ENCODE measurements around the gene SPNS2.

The SPNS2 gene

DNA sequence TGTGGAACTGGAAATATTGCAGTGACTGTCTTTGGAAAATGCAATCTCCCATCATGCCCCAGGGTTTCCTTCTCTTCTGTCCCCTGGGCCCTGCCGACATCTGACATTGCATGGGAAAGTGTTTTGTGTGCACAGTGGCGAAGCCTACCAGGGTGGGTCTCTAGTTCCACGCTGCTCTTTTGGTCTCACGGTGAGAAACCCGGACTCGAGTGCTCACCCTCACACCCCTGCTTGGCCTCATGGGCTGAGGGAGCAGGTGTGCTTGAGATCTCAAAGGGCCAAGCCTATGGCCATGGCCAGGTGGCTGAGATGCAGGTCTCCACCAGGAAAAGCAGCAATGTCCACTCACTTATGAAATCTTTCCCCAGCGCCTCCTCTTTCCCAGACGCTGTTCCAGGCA is 32.9 kb upstream of the SPNS2 start:
- TF ChIP-seq, protein P1, sequence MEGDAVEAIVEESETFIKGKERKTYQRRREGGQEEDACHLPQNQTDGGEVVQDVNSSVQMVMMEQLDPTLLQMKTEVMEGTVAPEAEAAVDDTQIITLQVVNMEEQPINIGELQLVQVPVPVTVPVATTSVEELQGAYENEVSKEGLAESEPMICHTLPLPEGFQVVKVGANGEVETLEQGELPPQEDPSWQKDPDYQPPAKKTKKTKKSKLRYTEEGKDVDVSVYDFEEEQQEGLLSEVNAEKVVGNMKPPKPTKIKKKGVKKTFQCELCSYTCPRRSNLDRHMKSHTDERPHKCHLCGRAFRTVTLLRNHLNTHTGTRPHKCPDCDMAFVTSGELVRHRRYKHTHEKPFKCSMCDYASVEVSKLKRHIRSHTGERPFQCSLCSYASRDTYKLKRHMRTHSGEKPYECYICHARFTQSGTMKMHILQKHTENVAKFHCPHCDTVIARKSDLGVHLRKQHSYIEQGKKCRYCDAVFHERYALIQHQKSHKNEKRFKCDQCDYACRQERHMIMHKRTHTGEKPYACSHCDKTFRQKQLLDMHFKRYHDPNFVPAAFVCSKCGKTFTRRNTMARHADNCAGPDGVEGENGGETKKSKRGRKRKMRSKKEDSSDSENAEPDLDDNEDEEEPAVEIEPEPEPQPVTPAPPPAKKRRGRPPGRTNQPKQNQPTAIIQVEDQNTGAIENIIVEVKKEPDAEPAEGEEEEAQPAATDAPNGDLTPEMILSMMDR (conservative IDR thresholded peaks at IDR 0.05): no peak
- no peak overlapping the region for H3K27ac ChIP-seq

DNA sequence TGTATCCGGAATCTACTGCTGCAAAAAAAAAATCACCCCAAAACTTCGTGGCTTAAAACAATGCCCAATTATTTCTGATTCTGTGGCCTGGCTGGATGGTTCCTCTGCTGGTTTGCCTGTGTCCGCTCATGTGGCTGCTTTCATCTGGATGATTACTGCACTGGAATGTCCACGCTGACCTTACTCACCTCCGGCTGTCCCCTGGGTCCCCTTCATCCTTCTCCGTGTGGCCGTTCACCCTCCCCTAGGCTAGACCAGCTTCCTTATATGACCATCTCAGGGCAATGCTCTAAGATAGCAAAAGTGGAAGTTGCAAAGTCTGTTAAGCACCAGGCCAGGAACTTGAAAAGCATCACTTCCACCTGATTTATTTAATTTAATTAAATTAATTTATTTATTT is 31.4 kb upstream of the SPNS2 start:
- TF ChIP-seq, protein P1 (conservative IDR thresholded peaks at IDR 0.05): no peak

GRCh38 chr17:4469552-4469951 is 29.1 kb upstream of the SPNS2 start:
- TF ChIP-seq, protein P1 (conservative IDR thresholded peaks at IDR 0.05): no peak
- H3K27ac ChIP-seq: no peak overlapping the region

More for the DNA sequence above, 31.4 kb upstream of the SPNS2 start:
- no peak overlapping the region for H3K27ac ChIP-seq

DNA sequence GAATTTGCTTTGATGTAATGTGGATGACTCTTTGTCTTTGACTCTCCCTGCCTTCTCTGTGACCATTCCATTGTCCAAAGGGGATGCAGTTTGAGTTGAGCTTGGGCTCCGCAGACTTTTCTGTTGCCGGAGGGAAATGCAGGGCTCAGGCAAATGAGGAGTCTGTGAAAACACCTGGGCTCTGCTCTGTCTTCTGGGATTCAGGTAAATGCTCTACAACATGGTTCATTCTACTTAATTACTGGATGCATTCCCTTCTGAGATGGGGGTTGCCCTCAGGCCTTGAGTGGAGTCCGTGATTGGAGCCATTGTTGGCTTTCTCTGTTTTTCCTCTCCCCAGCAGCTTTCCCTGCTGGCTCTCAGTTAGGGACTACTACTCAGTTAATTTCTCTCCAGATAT is 26.4 kb upstream of the SPNS2 start:
- TF ChIP-seq, protein P1 (conservative IDR thresholded peaks at IDR 0.05): no peak
- H3K27ac ChIP-seq: no peak overlapping the region

DNA sequence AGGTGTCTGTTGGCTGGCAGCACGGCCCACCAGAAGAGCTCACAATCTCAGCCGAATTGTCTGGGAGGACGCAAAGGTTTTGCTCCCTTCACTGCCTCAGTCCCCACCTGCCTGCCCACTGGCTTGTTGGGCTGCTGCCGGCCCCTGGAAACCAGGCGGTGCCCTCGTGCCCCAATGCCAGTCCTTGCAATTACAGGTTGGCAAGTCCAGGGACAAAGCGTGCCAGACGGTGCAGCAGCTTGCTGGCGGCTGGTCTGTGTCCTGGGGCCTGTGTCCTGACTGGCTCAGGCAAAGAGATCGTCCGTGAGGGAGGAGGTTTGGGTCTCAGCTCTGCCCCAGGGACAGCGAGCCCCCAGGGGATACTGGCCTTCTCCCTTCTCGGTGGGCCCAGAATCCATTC is 24.6 kb upstream of the SPNS2 start:
- TF ChIP-seq, protein P1 (conservative IDR thresholded peaks at IDR 0.05): no peak
- H3K27ac ChIP-seq: no peak overlapping the region

GRCh38 chr17:4475001-4475400 is 23.7 kb upstream of the SPNS2 start:
- TF ChIP-seq, protein P1 (conservative IDR thresholded peaks at IDR 0.05): no peak
- H3K27ac ChIP-seq: no peak overlapping the region

DNA sequence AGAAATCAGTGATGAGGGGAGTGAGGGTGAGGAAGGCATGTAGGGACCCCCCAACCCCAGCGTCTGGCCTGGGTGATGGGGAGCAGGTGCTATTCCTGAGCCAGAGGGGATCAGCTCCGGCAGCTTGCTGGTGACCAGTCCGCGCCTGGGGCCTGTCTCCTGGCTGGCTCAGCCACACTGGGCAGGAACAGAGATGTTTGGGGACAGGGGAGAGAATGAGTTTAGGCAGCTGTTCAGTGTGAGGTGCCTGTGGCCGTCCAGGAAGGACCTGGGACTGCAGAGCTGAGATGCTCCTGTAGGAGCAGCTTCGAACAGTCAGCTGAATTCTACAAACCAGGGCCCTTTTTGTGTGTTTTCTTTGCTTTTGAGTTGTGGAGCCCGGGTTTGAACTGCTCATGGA is 23.2 kb upstream of the SPNS2 start:
- TF ChIP-seq, protein P1 (conservative IDR thresholded peaks at IDR 0.05): no peak
- no peak overlapping the region for H3K27ac ChIP-seq

DNA sequence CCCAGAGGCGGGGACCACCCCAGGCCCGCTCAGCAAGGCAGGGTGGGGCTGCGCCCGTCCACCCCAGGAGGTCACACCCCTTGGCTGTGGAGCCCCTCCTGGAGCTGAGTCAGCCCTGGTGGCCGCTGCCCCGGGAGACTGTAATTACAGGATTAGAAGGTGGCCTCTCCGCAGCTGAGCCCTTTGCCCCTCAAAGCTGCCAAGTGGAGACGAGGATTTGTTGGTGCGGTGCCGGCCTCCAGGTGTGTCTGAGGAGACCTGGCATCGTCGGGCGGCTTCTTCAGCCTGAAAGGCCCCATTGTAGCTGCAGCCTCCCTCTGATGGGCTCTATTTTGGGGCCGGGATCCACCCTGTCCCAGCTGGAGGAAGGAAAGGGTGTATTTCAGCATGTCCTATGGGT is 22.7 kb upstream of the SPNS2 start:
- TF ChIP-seq, protein P1 (conservative IDR thresholded peaks at IDR 0.05): no peak
- no peak overlapping the region for H3K27ac ChIP-seq

All from VCaP (cell line).